GM10248 (cell line): Measurements from ENCODE around the gene RUNX2.

Experiments used
- CTCF ChIA-PET: fragments of 300-600 bp; sonication (Branson Sonifier 250); formaldehyde crosslinking; extraction: SDS; loops from one replicate; lab custom pipeline; 2021; ENCODE audit warnings: antibody characterized with exemption; lab: Yijun Ruan, JAX
- POLR2A ChIA-PET: fragments of 350-650 bp; sonication (Branson Sonifier 250); formaldehyde crosslinking; extraction: SDS; loops from one replicate; lab custom pipeline; 2020; ENCODE audit warnings: antibody characterized with exemption; lab: Yijun Ruan, JAX
- DNase-seq: peaks from one replicate; pipeline ENCODE4 v3.0.0; 2012; ENCODE audit errors: extremely low spot score
- TF ChIP-seq, protein P1 (sequence below): IDR thresholded peaks from 2 replicates; pipeline ENCODE4 v1.5.1; 2012; ENCODE audit warnings: mild to moderate bottlenecking, low read depth; ENCODE audit errors: extremely low read depth, missing control alignments, control extremely low read depth

Gene RUNX2

DNA sequence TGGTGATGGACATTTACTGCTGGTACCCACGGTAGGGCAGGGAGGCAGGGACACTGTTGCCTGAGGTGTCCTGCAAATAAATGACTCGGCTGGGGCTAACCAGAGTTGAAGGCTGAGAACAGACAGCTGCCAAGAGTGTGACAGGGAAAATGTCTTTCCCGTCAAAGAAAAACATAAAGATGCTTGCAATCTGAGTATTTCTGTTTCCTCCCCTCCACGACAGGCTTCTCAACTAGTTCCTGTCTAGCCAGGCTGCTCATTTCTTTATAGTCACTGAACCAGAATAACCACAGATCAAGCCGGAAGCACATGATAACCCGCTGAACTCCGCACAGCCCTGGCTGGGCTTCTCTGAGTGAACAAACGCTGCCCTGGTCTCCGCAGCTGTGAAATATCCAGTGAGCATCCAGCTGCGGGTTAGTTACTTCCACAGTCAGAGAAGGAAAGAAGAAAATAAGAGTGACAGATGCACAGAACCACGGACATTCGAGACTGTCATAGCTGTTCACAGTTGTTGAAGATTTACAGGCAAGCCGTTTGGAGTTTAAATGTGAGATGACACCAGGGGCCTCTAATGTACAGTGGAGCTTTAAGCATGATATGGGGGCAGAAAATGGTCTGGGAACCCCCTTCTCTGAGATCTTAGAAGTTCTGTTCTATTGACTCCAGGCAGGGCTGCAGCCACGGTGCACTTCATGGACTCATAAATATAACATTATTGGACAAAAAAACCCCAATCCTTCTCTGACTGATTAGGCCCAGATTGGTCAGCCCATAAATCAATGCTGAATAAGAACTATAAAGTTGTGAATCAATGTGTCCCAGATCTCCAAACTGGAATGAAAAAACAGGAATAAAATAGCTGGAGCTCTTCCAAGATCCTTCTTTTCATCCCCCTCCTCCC, 349.5 kb downstream of the RUNX2 start:
- TF ChIP-seq, protein P1, sequence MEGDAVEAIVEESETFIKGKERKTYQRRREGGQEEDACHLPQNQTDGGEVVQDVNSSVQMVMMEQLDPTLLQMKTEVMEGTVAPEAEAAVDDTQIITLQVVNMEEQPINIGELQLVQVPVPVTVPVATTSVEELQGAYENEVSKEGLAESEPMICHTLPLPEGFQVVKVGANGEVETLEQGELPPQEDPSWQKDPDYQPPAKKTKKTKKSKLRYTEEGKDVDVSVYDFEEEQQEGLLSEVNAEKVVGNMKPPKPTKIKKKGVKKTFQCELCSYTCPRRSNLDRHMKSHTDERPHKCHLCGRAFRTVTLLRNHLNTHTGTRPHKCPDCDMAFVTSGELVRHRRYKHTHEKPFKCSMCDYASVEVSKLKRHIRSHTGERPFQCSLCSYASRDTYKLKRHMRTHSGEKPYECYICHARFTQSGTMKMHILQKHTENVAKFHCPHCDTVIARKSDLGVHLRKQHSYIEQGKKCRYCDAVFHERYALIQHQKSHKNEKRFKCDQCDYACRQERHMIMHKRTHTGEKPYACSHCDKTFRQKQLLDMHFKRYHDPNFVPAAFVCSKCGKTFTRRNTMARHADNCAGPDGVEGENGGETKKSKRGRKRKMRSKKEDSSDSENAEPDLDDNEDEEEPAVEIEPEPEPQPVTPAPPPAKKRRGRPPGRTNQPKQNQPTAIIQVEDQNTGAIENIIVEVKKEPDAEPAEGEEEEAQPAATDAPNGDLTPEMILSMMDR: no peak
- peak; percentile 62 for DNase-seq
- CTCF ChIA-PET: interaction anchor here (0.9 to 2.0 kb wide), 6 partner anchors 12 to 253 kb away, joined by 3 to 6 read pairs (median 4); no protein-coding TSS in a partner anchor
- POLR2A ChIA-PET: interaction anchor here (0.5 to 1.1 kb wide), 3 partner anchors 20 to 1805 kb away, joined by 3 to 5 read pairs (median 3); no protein-coding TSS in a partner anchor

DNA sequence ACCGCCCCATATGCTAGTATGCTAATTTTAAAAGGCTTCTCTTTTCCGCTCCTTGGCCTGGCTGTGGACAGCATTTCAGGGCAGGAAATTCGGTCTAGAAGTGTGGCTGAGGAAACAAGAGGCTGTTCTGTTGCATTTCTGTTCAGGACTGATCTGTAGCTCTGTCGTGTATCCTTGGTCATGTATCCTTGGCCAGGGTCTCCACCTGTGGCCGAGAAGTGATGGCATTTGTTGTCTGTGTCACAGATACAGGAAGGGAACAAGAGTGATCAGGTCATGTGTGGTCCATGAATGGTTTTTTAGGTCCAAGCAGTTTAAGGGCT, 350.1 kb downstream of the RUNX2 start:
- TF ChIP-seq, protein P1: no peak
- ChIA-PET POLR2A (interaction anchor here (1.1 kb wide), 2 partner anchors 20 to 152 kb away, joined by 3 read pairs; no protein-coding TSS in a partner anchor), CTCF (interaction anchor here (0.9 to 2.0 kb wide), 6 partner anchors 12 to 244 kb away, joined by 3 to 5 read pairs (median 4); no protein-coding TSS in a partner anchor)

DNA sequence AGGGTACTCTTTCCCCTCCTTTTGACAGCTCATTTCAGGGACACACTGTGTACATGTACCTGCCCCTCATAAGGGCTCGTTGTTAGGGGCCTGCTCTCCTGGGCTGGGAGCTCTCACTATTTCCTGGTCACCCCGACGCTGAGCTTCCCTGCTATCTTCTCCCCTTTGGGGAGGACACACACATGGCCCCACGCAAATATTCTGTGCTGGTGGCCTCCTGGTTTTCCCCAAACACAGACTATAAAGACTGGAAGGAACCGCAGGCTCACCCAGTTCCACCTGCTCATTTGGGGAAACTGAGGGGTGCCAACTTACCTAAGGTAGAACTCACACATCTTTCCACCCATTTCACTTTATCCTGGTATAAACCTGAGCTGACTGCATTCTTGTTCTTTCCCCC, 351.0 kb downstream of the RUNX2 start:
- CTCF ChIA-PET: interaction anchor here (1.2 to 1.7 kb wide), 2 partner anchors 18 to 36 kb away, joined by 4 read pairs; no protein-coding TSS in a partner anchor
- DNase-seq: no peak
- POLR2A ChIA-PET: no interaction called here
- TF ChIP-seq, protein P1: no peak

More for the DNA sequence above, 350.1 kb downstream of the RUNX2 start:
- DNase-seq: no peak

DNA sequence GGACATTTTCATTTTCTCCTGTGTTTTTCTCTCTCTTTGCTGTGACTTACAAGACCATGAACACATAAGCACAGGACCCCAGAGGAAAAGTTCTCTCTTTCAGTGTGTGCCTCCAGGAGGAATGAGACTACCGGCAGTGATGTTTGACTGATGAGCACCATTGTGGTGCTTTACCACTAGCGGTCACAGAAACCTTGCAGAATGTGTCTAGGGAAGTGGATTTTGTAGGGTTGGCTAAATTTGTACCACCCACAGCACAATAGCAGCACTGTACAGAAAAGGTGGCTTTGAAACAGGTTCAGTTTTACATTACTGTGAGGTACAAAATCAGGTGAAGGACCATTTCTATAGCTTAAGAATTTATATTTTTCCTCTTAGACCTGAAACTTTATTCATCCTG, 351.5 kb downstream of the RUNX2 start:
- TF ChIP-seq, protein P1: no peak
- POLR2A ChIA-PET: no interaction called here
- CTCF ChIA-PET: interaction anchor here (1.2 to 1.7 kb wide), 2 partner anchors 18 to 35 kb away, joined by 4 read pairs; no protein-coding TSS in a partner anchor
- no peak for DNase-seq

DNA sequence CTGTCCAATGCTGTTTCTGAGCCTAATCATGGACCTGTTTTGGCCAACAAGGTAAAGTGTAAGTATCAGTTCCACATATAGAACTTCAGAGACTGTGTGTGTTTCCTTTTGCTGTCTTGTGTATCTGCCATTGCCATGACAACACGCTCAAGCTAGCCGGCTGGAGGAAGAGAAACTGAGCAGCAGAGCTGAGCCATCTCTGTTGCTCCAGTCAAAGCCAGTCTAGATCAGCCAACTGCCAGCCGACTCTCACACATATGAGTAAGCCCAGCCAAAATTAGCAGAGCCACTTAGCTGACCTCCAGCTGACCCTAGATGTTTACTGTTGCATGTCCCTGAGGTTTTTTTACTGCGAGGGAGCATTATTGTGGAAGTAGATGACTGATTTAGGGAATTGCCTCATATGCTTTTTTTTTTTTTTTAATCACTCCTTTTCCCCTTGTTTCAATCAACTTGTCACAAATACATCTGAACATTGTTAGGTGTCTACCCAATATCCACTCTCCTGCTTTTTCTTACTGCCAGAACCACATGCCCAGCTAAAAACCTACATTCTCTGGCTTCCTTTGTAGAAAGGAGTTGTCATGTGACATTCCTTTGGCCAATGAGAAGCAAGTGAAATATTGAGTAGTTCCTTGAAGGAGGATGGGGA, 353.9 kb downstream of the RUNX2 start:
- ChIA-PET POLR2A (interaction anchor here (0.7 kb wide), 1 partner anchor 1033 kb away, joined by 3 read pairs; no protein-coding TSS in a partner anchor), CTCF (interaction anchor here (1.0 to 1.5 kb wide), 6 partner anchors 16 to 130 kb away, joined by 3 to 4 read pairs (median 3); no protein-coding TSS in a partner anchor)
- peak; percentile 80 for DNase-seq

DNA sequence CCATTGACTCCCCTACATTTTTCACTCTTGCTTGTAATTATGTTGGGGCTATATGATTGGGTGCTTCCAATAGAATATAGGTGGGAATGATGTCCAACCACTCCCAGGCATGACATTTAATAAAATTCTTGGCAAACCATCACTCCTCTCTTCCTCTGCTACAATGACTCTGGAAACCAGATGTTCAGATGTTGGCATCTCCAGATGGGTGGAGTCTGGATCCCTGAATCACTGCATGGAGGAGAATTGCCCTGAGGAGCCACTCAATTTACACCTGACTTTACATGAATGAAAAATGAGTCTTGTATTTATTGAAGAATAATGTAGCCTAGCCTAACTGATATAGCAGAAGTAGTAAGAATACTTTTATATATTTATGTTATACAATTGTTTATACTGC, 356.3 kb downstream of the RUNX2 start:
- CTCF ChIA-PET: interaction anchor here (1.0 to 1.2 kb wide), 2 partner anchors 18 to 30 kb away, joined by 3 to 6 read pairs; no protein-coding TSS in a partner anchor
- POLR2A ChIA-PET: no interaction called here
- TF ChIP-seq, protein P1: no peak
- DNase-seq: no peak

More for the DNA sequence above, 353.9 kb downstream of the RUNX2 start:
- TF ChIP-seq, protein P1: no peak
